H1 (cell line): Measurements from ENCODE around the gene H2BW2. TPM values are rescaled to one million over a fixed set of nuclear protein-coding genes. Genes with fewer than 3 reads are reported as not detected.

Source experiments
- polyA plus RNA-seq, 7 experiments: library from polyadenylated mRNA; depleted of rRNA in 3 of 7; stranded (reverse) in 5 of 7; unstranded in 2 of 7; fragments of >200 nt in 5 of 7; fragments of 200-250 nt in 2 of 7; gene quantifications; 1 replicate in 5 of 7; 2 replicates in 1 of 7; 4 replicates in 1 of 7; pipeline versions ENCODE4 v1.2.1 to v1.2.3, GENCODE V29; 2011 to 2013; ENCODE audit warnings: missing spikeins in 2 of 7, mixed read lengths in 2 of 7
- total RNA-seq: library from RNA; stranded (reverse); fragmentation: NEBNext Ultra II Directional; extraction: Animal tissue kit (Norgen Biotek cat#: 25700); gene quantifications from 2 replicates; pipeline ENCODE4 v1.2.1, GENCODE V29; 2021

H2BW2 gene
- total and polyA plus RNA-seq, 2 of the 8 experiments (the other 6 are each of a cell fraction or from before 2014, with no cell fraction given) = 0.03 TPM; not detected in 1

Other genes starting within 250 kb of the H2BW2 start
- 0.46 and 0.56 TPM in 2 replicates for gene RAB9B, start 207.7 kb upstream of the H2BW2 start, total RNA-seq
- gene RAB9B, start 207.7 kb upstream of the H2BW2 start, polyA plus RNA-seq (2011; rRNA removed) = 0.13 and 0.26 TPM in 2 replicates
- 9.8 and 11.7 TPM in 2 replicates for gene TMSB15B, start 77.3 kb upstream of the H2BW2 start, total RNA-seq
- gene TMSB15B, start 77.3 kb upstream of the H2BW2 start, polyA plus RNA-seq (2011; rRNA removed) = 6.8 and 12.1 TPM in 2 replicates
- gene H2BW1, start 26.2 kb upstream of the H2BW2 start, total RNA-seq = not detected in 2 replicates
- gene H2BW1, start 26.2 kb upstream of the H2BW2 start, polyA plus RNA-seq (2011; rRNA removed) = not detected in 2 replicates
- 2.6 and 2.9 TPM in 2 replicates for gene TMSB15C, start 36.3 kb downstream of the H2BW2 start, total RNA-seq
- 0.94 and 1.5 TPM in 2 replicates for gene TMSB15C, start 36.3 kb downstream of the H2BW2 start, polyA plus RNA-seq (2011; rRNA removed)
- gene ZCCHC18, start 72.6 kb downstream of the H2BW2 start, total RNA-seq = 2.6 and 3.7 TPM in 2 replicates
- 4.1 and 8.8 TPM in 2 replicates for gene ZCCHC18, start 72.6 kb downstream of the H2BW2 start, polyA plus RNA-seq (2011; rRNA removed)
- gene SLC25A53, start 117.1 kb downstream of the H2BW2 start, total RNA-seq = 3.2 and 4.2 TPM in 2 replicates
- gene SLC25A53, start 117.1 kb downstream of the H2BW2 start, polyA plus RNA-seq (2011; rRNA removed) = 2.2 and 2.4 TPM in 2 replicates
- gene FAM199X, start 126.5 kb downstream of the H2BW2 start, total RNA-seq = 14.4 and 14.9 TPM in 2 replicates
- 1.9 and 3.1 TPM in 2 replicates for gene FAM199X, start 126.5 kb downstream of the H2BW2 start, polyA plus RNA-seq (2011; rRNA removed)
- not detected in 2 replicates for gene ESX1, start 215.0 kb downstream of the H2BW2 start, total RNA-seq
- gene ESX1, start 215.0 kb downstream of the H2BW2 start, polyA plus RNA-seq (2011; rRNA removed) = not detected in 2 replicates